ENCODE results near the gene NAAA. TPM values are rescaled to one million over a fixed set of nuclear protein-coding genes. Genes with fewer than 3 reads are reported as not detected.

Gene NAAA
- total RNA-seq, 1 donor from 2014 or later = 21.4 TPM

Other genes starting within 250 kb of the NAAA start
- 56.6 TPM for gene USO1, start 216.4 kb downstream of the NAAA start, total RNA-seq
- gene PPEF2, start 38.6 kb downstream of the NAAA start, total RNA-seq = not detected
- gene SDAD1, start 49.9 kb upstream of the NAAA start, total RNA-seq = 38.4 TPM
- gene CXCL9, start 66.5 kb upstream of the NAAA start, total RNA-seq = not detected
- gene CXCL10, start 82.5 kb upstream of the NAAA start, total RNA-seq = 0.78 TPM
- not detected for gene CXCL11, start 95.1 kb upstream of the NAAA start, total RNA-seq
- gene ART3, start 133.7 kb upstream of the NAAA start, total RNA-seq = 0.78 TPM
- gene NUP54, start 207.4 kb upstream of the NAAA start, total RNA-seq = 162 TPM